RWPE1 (cell line): ENCODE data around the gene APOBEC3A.

Experiments used
- CTCF ChIA-PET: fragments of 350-600 bp; sonication (Branson Sonifier 250); formaldehyde crosslinking; extraction: SDS; loops from one replicate; lab custom pipeline; 2021; lab: Yijun Ruan, JAX
- POLR2A ChIA-PET: fragments of 400-600 bp; formaldehyde crosslinking; extraction: SDS; loops from one replicate; lab custom pipeline; 2020; ENCODE audit warnings: antibody characterized with exemption; ENCODE audit not compliant: low non-redundant PET; lab: Yijun Ruan, JAX
- DNase-seq: peaks from one replicate; pipeline ENCODE4 v3.0.0; 2012; ENCODE audit warnings: low spot score
- H3K27ac ChIP-seq: fragments of 450-650 bp; 2 replicates; pipeline ENCODE4 v1.5.1; 2017
- TF ChIP-seq, protein P1 (sequence below): fragments of 450-650 bp; conservative IDR thresholded peaks from 2 replicates; pipeline ENCODE4 v1.5.1; 2017; ENCODE audit warnings: low read depth, mild to moderate bottlenecking

Gene APOBEC3A

GRCh38 chr22:38935616-38936015 lies 21.8 kb upstream of the APOBEC3A start:
- CTCF ChIA-PET = no interaction called here
- POLR2A ChIA-PET = no interaction called here
- TF ChIP-seq, protein P1, sequence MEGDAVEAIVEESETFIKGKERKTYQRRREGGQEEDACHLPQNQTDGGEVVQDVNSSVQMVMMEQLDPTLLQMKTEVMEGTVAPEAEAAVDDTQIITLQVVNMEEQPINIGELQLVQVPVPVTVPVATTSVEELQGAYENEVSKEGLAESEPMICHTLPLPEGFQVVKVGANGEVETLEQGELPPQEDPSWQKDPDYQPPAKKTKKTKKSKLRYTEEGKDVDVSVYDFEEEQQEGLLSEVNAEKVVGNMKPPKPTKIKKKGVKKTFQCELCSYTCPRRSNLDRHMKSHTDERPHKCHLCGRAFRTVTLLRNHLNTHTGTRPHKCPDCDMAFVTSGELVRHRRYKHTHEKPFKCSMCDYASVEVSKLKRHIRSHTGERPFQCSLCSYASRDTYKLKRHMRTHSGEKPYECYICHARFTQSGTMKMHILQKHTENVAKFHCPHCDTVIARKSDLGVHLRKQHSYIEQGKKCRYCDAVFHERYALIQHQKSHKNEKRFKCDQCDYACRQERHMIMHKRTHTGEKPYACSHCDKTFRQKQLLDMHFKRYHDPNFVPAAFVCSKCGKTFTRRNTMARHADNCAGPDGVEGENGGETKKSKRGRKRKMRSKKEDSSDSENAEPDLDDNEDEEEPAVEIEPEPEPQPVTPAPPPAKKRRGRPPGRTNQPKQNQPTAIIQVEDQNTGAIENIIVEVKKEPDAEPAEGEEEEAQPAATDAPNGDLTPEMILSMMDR = no peak
- H3K27ac ChIP-seq = no peak overlapping the region
- no peak for DNase-seq

DNA sequence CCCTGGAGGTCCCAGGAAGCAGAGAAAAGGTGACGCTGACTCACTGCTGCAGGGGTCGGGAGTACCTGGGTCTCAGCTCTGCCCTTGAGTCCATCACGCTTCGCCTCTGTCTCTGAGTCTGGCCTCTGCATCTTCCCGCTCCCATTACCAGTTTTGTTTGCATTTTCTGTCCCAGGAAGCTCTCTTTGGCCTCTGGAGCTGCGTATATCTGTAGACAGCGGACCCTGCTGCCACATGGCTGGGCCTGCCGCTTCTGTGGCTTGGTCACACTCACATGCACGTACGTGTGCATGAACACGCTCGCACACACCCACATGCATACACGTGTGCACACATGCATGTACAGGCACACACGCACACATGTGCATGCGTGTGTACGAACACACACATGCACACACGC lies 20.8 kb upstream of the APOBEC3A start:
- DNase-seq = no peak
- TF ChIP-seq, protein P1 = no peak
- ChIA-PET CTCF (no interaction called here), POLR2A (no interaction called here)
- no peak overlapping the region for H3K27ac ChIP-seq

GRCh38 chr22:38937036-38937435 lies 20.4 kb upstream of the APOBEC3A start:
- POLR2A ChIA-PET = no interaction called here
- DNase-seq = no peak
- CTCF ChIA-PET = no interaction called here
- TF ChIP-seq, protein P1 = no peak
- H3K27ac ChIP-seq = no peak overlapping the region

- H3K27ac ChIP-seq = no peak overlapping the region
- CTCF ChIA-PET = no interaction called here
- TF ChIP-seq, protein P1 = no peak
- DNase-seq = no peak
- POLR2A ChIA-PET = no interaction called here
These were observed 19.9 kb upstream of the APOBEC3A start for GRCh38 chr22:38937541-38937940.

- TF ChIP-seq, protein P1 = no peak
- H3K27ac ChIP-seq = no peak overlapping the region
- DNase-seq = no peak
- ChIA-PET CTCF (no interaction called here), POLR2A (no interaction called here)
These were observed 19.2 kb upstream of the APOBEC3A start for GRCh38 chr22:38938221-38938620.

GRCh38 chr22:38938925-38939324 lies 18.5 kb upstream of the APOBEC3A start:
- TF ChIP-seq, protein P1 = no peak
- H3K27ac ChIP-seq = no peak overlapping the region
- CTCF ChIA-PET = interaction anchor here (0.6 kb wide), 1 partner anchor 10 kb away, joined by 8 read pairs; no protein-coding TSS in a partner anchor
- no peak for DNase-seq
- POLR2A ChIA-PET = no interaction called here
